ENCODE data around the gene PTGIS.

Gene PTGIS

GRCh38 chr20:49496043-49496442, 71.9 kb downstream of the PTGIS start:
- Histone ChIP-seq H3K27me3 (ENCODE audit: insufficient read depth, poor library complexity, severe bottlenecking) (no peaks in the 10 kb centered on the region), H3K4me3 (replicated peaks; ENCODE audit: insufficient read depth, low read length) (no peak overlapping the region), H3K27ac (replicated peaks) (no peak overlapping the region)
- no peak for TF ChIP-seq GABPA (IDR thresholded peaks at IDR 0.05; ENCODE audit: low read depth)
- TF ChIP-seq SPI1 (IDR thresholded peaks at IDR 0.05; ENCODE audit: borderline replicate concordance, low read depth) = no peak
- no peak for TF ChIP-seq POLR2AphosphoS5 (IDR thresholded peaks at IDR 0.05; ENCODE audit: low read depth)
- no peak for TF ChIP-seq CTCF (IDR thresholded peaks at IDR 0.05; ENCODE audit: insufficient read depth, low read length)
- TF ChIP-seq REST (IDR thresholded peaks at IDR 0.05; ENCODE audit: insufficient replicate concordance, low read depth) = no peak
- DNase-seq (ENCODE audit: low read depth in 1 of 2, low spot score in 1 of 2) = no peak

- TF ChIP-seq POLR2AphosphoS5 (IDR thresholded peaks at IDR 0.05; ENCODE audit: low read depth) = no peak
- TF ChIP-seq GABPA (IDR thresholded peaks at IDR 0.05; ENCODE audit: low read depth) = no peak
- TF ChIP-seq SPI1 (IDR thresholded peaks at IDR 0.05; ENCODE audit: borderline replicate concordance, low read depth) = no peak
- TF ChIP-seq REST (IDR thresholded peaks at IDR 0.05; ENCODE audit: insufficient replicate concordance, low read depth) = no peak
- Histone ChIP-seq H3K27ac (replicated peaks) (no peak overlapping the region), H3K4me3 (replicated peaks; ENCODE audit: insufficient read depth, low read length) (no peak overlapping the region), H3K27me3 (ENCODE audit: insufficient read depth, poor library complexity, severe bottlenecking) (peaks cover 7% of the 10 kb centered on the region)
- no peak for DNase-seq (ENCODE audit: low read depth in 1 of 2, low spot score in 1 of 2)
These were observed 77.2 kb downstream of the PTGIS start for GRCh38 chr20:49490689-49491088.

- Histone ChIP-seq H3K4me3 (replicated peaks; ENCODE audit: insufficient read depth, low read length) (no peak overlapping the region), H3K27me3 (ENCODE audit: insufficient read depth, poor library complexity, severe bottlenecking) (peaks cover 14% of the 10 kb centered on the region), H3K27ac (replicated peaks) (no peak overlapping the region)
- no peak for DNase-seq (ENCODE audit: low read depth in 1 of 2, low spot score in 1 of 2)
- no peak for TF ChIP-seq CTCF (IDR thresholded peaks at IDR 0.05; ENCODE audit: insufficient read depth, low read length)
- no peak for TF ChIP-seq SPI1 (IDR thresholded peaks at IDR 0.05; ENCODE audit: borderline replicate concordance, low read depth)
- no peak for TF ChIP-seq REST (IDR thresholded peaks at IDR 0.05; ENCODE audit: insufficient replicate concordance, low read depth)
- no peak for TF ChIP-seq POLR2AphosphoS5 (IDR thresholded peaks at IDR 0.05; ENCODE audit: low read depth)
- TF ChIP-seq GABPA (IDR thresholded peaks at IDR 0.05; ENCODE audit: low read depth) = no peak
These were observed 78.2 kb downstream of the PTGIS start for GRCh38 chr20:49489688-49490087.
